ENCODE results near the gene TMEM198. TPM values are rescaled to one million over a fixed set of nuclear protein-coding genes. Genes with fewer than 3 reads are reported as not detected.

TMEM198 gene
- total and polyA plus RNA-seq, 4 donors = 1.3 to 7.1 (median 4.3) TPM

DNA sequence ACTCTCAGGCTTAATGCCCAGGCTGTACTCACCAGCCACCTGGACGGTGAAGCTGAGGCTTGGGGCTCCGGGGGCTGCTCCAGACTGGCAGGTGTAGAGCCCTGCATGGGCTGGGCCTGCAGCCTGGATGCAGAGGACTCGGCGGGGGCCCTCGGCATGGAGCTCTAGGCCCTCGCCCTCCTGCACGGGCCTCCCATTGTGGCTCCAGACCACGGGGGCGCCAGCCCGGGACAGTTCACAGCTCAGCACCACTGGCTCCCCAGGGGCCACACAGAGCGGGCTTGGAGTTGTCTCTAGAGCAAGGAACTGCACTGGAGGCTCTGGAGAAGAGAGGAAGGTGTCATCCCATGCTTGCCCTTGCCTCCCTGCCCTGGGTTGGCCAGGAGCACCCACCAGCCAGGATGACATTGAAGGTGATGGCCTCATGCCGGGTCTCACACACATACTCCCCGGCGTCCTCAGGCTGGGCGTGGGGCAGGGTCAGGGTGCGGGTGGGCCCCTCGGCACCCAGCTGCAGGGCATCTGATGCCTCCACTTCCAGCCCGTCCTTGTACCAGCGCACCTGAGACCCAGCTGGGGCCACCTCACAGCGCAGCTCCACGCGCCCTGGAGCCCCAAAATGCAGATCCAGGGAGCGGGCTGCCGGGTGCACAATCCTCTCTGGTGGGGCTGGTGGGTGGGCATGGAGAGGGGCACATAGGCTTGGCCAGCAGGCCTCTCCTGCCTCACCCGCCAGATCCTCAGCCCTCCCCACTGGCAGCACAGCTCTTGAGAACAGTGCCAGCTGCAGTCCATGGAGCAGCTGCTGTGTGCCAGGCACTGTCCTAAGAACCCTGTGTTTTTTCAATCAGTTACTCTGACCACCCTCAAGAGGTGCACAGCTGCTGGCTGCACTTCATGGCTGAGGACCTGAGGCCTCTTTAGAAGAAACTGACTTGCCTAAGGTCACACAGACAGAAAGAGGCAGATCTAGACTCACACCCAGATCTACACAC is 14.3 kb downstream of the TMEM198 start:
- 95 to 97% methylated on average over 25 of the region's 25 CpGs for WGBS, 2 donors
- Histone ChIP-seq H3K36me3 (ENCODE audit: control insufficient read depth in 4 of 4, insufficient read depth in 4 of 4, low read length in 4 of 4) (peaks cover 0 to 15% (median 5%) of the 10 kb centered on the region in 4 donors), H3K4me3 (no peak overlapping the region), H3K27ac (ENCODE audit: low read depth in 1 of 2, low read length in 1 of 2) (no peak overlapping the region), H3K4me1 (ENCODE audit: control insufficient read depth in 5 of 5, insufficient read depth in 5 of 5, low read length in 5 of 5) (peaks cover 0 to 18% (median 3%) of the 10 kb centered on the region in 5 donors), H3K9me3 (ENCODE audit: control insufficient read depth in 4 of 4, insufficient read depth in 3 of 4, low read length in 3 of 4) (peaks cover 0 to 2% (median 0%) of the 10 kb centered on the region in 4 donors), H3K27me3 (ENCODE audit: control insufficient read depth in 3 of 3, insufficient read depth in 3 of 3, low read length in 2 of 3) (peaks cover 0 to 5% (median 3%) of the 10 kb centered on the region in 3 donors), H3K9ac (ENCODE audit: insufficient read depth in 1 of 2, low read length in 2 of 2) (no peak overlapping the region)
- ATAC-seq (ENCODE audit: insufficient read depth, low FRiP score) = no peak
- TF ChIP-seq, protein P1, sequence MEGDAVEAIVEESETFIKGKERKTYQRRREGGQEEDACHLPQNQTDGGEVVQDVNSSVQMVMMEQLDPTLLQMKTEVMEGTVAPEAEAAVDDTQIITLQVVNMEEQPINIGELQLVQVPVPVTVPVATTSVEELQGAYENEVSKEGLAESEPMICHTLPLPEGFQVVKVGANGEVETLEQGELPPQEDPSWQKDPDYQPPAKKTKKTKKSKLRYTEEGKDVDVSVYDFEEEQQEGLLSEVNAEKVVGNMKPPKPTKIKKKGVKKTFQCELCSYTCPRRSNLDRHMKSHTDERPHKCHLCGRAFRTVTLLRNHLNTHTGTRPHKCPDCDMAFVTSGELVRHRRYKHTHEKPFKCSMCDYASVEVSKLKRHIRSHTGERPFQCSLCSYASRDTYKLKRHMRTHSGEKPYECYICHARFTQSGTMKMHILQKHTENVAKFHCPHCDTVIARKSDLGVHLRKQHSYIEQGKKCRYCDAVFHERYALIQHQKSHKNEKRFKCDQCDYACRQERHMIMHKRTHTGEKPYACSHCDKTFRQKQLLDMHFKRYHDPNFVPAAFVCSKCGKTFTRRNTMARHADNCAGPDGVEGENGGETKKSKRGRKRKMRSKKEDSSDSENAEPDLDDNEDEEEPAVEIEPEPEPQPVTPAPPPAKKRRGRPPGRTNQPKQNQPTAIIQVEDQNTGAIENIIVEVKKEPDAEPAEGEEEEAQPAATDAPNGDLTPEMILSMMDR (IDR thresholded peaks at IDR 0.05; ENCODE audit: control extremely low read depth, extremely low read depth) = no peak
- DNase-seq = no peak

DNA sequence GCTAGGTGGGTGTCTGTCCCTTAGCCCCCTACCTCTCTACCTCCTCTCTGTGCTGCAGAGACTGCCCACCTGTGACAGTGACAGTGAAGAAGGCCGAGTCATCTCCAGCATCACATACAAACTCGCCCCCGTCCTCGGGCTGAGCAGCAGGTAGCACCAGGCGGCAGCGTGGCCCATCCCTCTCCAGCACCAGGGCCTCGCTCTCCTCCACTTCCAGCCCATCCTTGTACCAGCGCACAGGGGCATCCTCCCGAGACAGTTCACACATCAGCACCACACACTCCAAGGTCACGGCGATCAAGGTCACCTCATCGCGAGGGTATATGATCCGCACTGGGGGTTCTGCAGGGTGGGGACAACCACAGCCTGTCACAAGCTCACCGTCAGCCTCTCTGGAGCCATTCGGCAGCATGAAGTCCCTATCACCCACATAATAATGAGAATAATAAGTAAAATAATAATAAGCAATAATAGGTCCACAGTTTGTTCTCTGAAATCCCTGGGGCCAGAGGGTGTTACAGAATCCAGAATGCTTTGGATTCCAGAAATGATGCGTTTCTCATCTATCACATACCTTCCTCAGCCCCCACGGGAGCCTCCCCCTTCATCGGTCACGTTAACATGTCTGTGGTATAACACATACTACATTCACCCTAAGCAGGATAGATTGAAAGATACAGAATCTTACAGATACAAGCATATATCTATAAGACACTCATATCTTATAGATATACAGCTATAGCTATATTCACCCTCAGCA is 15.5 kb downstream of the TMEM198 start:
- Histone ChIP-seq H3K4me1 (ENCODE audit: control insufficient read depth in 5 of 5, insufficient read depth in 5 of 5, low read length in 5 of 5) (peaks cover 0 to 17% (median 3%) of the 10 kb centered on the region in 5 donors), H3K9me3 (ENCODE audit: control insufficient read depth in 4 of 4, insufficient read depth in 3 of 4, low read length in 3 of 4) (no peaks in the 10 kb centered on the region), H3K27me3 (ENCODE audit: control insufficient read depth in 3 of 3, insufficient read depth in 3 of 3, low read length in 2 of 3) (no peaks in the 10 kb centered on the region), H3K27ac (ENCODE audit: low read depth in 1 of 2, low read length in 1 of 2) (no peak overlapping the region), H3K36me3 (ENCODE audit: control insufficient read depth in 4 of 4, insufficient read depth in 4 of 4, low read length in 4 of 4) (peaks cover 0 to 19% (median 11%) of the 10 kb centered on the region in 4 donors), H3K4me3 (no peak overlapping the region), H3K9ac (ENCODE audit: insufficient read depth in 1 of 2, low read length in 2 of 2) (no peak overlapping the region)
- DNase-seq = no peak
- WGBS, 2 donors = 94 to 95% methylated on average over 20 of the region's 20 CpGs
- TF ChIP-seq, protein P1 (IDR thresholded peaks at IDR 0.05; ENCODE audit: control extremely low read depth, extremely low read depth) = no peak
- no peak for ATAC-seq (ENCODE audit: insufficient read depth, low FRiP score)

DNA sequence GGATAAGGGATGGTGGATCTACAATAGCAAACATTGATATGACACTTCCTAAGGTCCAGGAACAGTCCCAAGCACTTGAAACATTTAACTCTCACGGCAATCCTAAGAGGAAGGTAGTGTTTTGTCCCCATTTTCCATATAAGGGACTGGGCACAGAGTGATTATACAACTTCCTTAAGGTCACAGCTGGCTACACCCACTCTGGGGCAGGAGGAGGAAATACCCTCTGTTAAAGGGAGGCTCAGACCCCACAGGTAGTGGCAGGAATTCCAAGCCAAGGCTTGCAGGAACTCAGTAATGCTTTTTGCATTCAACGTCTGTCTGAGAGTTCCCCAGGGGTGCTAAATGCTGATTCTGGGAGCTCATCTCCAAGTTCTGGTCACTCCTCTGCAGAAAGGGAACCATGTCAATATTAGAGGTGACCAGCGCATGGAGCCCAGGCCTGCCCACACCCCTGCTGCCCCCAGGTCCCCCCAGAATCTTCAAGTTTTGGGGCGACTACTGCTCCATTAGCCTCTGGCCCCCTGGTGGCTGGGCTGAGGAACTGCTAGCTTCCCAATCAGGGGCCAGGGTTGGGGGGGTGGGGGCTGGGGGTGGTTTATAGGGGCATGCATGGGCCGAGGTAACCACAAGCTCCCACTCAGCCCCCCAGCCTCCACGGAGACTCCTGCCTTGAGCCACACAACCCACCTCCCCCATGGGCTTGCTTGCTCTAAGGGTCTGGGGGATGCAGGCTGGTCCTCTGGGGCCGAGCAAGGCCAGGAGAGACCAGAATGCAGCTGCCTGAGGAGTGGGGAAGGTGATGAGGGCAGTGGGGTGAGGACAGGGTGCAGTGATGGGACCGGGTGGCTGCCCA is 16.4 kb downstream of the TMEM198 start:
- Histone ChIP-seq H3K9ac (ENCODE audit: insufficient read depth in 1 of 2, low read length in 2 of 2) (no peak overlapping the region), H3K4me1 (ENCODE audit: control insufficient read depth in 5 of 5, insufficient read depth in 5 of 5, low read length in 5 of 5) (peaks cover 0 to 17% (median 3%) of the 10 kb centered on the region in 5 donors), H3K4me3 (no peak overlapping the region), H3K27me3 (ENCODE audit: control insufficient read depth in 3 of 3, insufficient read depth in 3 of 3, low read length in 2 of 3) (no peaks in the 10 kb centered on the region), H3K27ac (ENCODE audit: low read depth in 1 of 2, low read length in 1 of 2) (no peak overlapping the region), H3K9me3 (ENCODE audit: control insufficient read depth in 4 of 4, insufficient read depth in 3 of 4, low read length in 3 of 4) (no peaks in the 10 kb centered on the region), H3K36me3 (ENCODE audit: control insufficient read depth in 4 of 4, insufficient read depth in 4 of 4, low read length in 4 of 4) (peaks cover 0 to 24% (median 13%) of the 10 kb centered on the region in 4 donors)
- TF ChIP-seq, protein P1 (IDR thresholded peaks at IDR 0.05; ENCODE audit: control extremely low read depth, extremely low read depth) = no peak
- WGBS, 2 donors = 36 to 38% methylated on average over 8 of the region's 8 CpGs
- DNase-seq (no peak), ATAC-seq (ENCODE audit: insufficient read depth, low FRiP score) (no peak)

Data from lung (tissue), 12 donors.